ENCODE results near the gene MPZL3. TPM values are rescaled to one million over a fixed set of nuclear protein-coding genes. Genes with fewer than 3 reads are reported as not detected.

Gene MPZL3
- total RNA-seq: 0.21 TPM

DNA sequence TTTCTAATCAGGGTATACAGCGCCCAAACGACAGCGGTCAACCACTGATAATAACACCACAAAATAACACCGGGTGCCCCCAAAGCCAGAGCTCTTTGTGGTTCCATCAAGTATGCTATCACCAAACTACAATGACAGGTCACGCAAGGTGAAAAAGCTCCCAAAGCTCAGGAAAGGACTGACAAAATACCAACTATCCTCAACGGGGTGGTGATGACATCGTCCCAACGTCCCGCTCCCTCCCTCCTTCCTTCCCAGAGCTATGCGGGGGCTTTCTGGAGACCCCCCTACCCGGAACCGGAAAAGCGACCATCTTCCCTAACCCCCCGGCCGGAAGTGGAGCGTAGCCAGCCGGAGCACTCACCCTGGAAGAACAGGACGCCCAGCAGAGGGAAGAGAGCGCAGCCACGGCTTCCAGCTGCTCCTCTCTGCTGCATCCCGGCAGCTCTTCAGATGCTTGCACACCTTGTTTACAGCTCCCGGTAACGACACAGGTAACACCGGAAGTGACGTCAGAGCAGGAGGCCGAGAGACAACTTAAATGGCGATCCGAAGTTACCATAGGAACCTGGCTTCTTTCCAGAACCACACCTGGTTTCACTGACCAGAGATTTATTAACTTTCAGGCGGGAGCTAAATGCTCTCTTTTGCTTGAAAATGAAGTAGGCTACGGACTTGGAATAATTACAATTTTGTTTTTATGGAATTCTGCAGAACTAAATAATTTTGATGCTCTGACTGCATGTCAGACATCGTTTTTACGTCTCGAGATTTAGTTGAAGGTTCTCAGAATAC is at the start of gene MPZL3:
MPZL3 (minus strand) TSS at position 508 of the 795 bp plus-strand sequence; CDS start at position 437, 71 bp downstream.
- Histone ChIP-seq H3K27me3 (no peaks in the 10 kb centered on the region), H3K9me3 (no peaks in the 10 kb centered on the region), H3K36me3 (no peaks in the 10 kb centered on the region), H3K4me3 (peak within 1 kb of the TSS; percentile 52 to 60), H3K4me1 (no peaks in the 10 kb centered on the region), H3K27ac (no peak within 1 kb of the TSS)
- peak in 1 of 2 donors; percentile 77 for DNase-seq (ENCODE audit: low spot score in 2 of 2)
- TF ChIP-seq, protein P1, sequence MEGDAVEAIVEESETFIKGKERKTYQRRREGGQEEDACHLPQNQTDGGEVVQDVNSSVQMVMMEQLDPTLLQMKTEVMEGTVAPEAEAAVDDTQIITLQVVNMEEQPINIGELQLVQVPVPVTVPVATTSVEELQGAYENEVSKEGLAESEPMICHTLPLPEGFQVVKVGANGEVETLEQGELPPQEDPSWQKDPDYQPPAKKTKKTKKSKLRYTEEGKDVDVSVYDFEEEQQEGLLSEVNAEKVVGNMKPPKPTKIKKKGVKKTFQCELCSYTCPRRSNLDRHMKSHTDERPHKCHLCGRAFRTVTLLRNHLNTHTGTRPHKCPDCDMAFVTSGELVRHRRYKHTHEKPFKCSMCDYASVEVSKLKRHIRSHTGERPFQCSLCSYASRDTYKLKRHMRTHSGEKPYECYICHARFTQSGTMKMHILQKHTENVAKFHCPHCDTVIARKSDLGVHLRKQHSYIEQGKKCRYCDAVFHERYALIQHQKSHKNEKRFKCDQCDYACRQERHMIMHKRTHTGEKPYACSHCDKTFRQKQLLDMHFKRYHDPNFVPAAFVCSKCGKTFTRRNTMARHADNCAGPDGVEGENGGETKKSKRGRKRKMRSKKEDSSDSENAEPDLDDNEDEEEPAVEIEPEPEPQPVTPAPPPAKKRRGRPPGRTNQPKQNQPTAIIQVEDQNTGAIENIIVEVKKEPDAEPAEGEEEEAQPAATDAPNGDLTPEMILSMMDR (IDR thresholded peaks at IDR 0.05): no peak
- intact Hi-C loops (cut with DNase I): no loop called here

- Histone ChIP-seq H3K27me3 (no peaks in the 10 kb centered on the region), H3K9me3 (no peaks in the 10 kb centered on the region), H3K36me3 (no peaks in the 10 kb centered on the region), H3K4me3 (no peak overlapping the region), H3K4me1 (no peaks in the 10 kb centered on the region), H3K27ac (no peak overlapping the region)
- DNase-seq (ENCODE audit: low spot score in 2 of 2): no peak
- TF ChIP-seq, protein P1 (IDR thresholded peaks at IDR 0.05): no peak
- intact Hi-C loops (cut with DNase I): no loop called here
Observed at GRCh38 chr11:118301600-118302195, 49.5 kb upstream of the MPZL3 start.

- Histone ChIP-seq H3K9me3 (no peaks in the 10 kb centered on the region), H3K4me1 (no peaks in the 10 kb centered on the region), H3K27ac (no peak overlapping the region), H3K27me3 (no peaks in the 10 kb centered on the region), H3K36me3 (no peaks in the 10 kb centered on the region), H3K4me3 (no peak overlapping the region)
- intact Hi-C loops (cut with DNase I): no loop called here
- DNase-seq (ENCODE audit: low spot score in 2 of 2): no peak
- TF ChIP-seq, protein P1 (IDR thresholded peaks at IDR 0.05): peak in 1 of 3 experiments; percentile 25
Observed at GRCh38 chr11:118295815-118296454, 43.8 kb upstream of the MPZL3 start.

DNA sequence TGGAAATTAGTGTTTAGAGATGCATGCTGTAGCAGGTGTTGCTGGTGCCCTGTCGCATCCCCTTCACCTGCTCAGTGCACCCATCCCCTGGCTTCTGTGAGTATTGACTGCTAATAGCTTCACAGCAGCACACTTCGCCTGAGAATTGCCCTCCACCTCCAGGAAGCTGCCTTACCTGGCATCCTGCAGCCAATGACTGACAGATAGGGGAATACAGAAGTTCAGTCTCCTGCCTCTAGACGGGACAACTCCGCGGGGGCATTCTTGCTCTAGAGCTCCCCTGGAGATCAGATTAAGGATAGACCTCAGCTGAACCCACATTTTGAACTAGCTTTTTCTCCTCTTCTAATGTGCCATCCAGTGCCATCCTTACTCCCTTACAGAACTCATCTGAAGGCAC is 43.0 kb upstream of the MPZL3 start:
- DNase-seq (ENCODE audit: low spot score in 2 of 2): no peak
- Histone ChIP-seq H3K36me3 (no peaks in the 10 kb centered on the region), H3K4me1 (no peaks in the 10 kb centered on the region), H3K27ac (no peak overlapping the region), H3K9me3 (no peaks in the 10 kb centered on the region), H3K27me3 (no peaks in the 10 kb centered on the region), H3K4me3 (no peak overlapping the region)
- TF ChIP-seq, protein P1 (IDR thresholded peaks at IDR 0.05): no peak
- intact Hi-C loops (cut with DNase I): no loop called here

GRCh38 chr11:118294053-118294452 is 41.9 kb upstream of the MPZL3 start:
- H3K4me3 ChIP-seq: no peak overlapping the region
- no peaks in the 10 kb centered on the region for H3K4me1 ChIP-seq
- no peaks in the 10 kb centered on the region for H3K27me3 ChIP-seq
- H3K9me3 ChIP-seq: no peaks in the 10 kb centered on the region
- intact Hi-C loops (cut with DNase I): no loop called here
- no peak overlapping the region for H3K27ac ChIP-seq
- no peak for DNase-seq (ENCODE audit: low spot score in 2 of 2)
- no peaks in the 10 kb centered on the region for H3K36me3 ChIP-seq
- TF ChIP-seq, protein P1 (IDR thresholded peaks at IDR 0.05): no peak

All from ascending aorta (tissue), 2 donors.